ENCODE measurements around the gene GBA2. TPM values are rescaled to one million over a fixed set of nuclear protein-coding genes. Genes with fewer than 3 reads are reported as not detected.

The GBA2 gene
- total RNA-seq, 1 donor from 2014 or later: 48.9 TPM

DNA sequence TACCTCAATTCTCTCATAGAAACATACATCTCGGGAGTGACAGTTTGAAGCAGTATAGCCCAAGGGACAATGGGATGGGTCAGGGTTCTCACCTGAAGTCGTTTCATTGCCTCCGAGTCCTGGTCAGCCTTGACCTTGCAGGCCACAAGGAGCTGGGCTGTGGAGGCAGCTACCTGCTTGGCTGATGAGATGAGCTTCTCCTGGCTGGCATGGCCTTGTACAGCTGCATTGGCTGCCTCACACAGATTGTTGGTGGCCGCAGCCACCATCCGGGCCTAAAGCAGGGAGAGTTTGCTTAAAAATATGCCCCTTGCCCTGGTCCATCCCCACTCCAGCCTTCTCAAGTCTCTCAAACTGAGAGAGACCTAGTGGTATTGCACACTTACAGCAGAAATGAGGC, 50.8 kb downstream of the GBA2 start:
- DNase-seq (ENCODE audit: low spot score in 2 of 2): no peak
- no peak for FAIRE-seq

- DNase-seq (ENCODE audit: low spot score in 2 of 2) (no peak), FAIRE-seq (no peak)
These were observed 51.5 kb downstream of the GBA2 start for GRCh38 chr9:35697486-35697885.

GRCh38 chr9:35696520-35697215, 52.4 kb downstream of the GBA2 start:
- no peak for FAIRE-seq
- DNase-seq (ENCODE audit: low spot score in 2 of 2): peak in 1 of 2 donors; percentile 68

DNA sequence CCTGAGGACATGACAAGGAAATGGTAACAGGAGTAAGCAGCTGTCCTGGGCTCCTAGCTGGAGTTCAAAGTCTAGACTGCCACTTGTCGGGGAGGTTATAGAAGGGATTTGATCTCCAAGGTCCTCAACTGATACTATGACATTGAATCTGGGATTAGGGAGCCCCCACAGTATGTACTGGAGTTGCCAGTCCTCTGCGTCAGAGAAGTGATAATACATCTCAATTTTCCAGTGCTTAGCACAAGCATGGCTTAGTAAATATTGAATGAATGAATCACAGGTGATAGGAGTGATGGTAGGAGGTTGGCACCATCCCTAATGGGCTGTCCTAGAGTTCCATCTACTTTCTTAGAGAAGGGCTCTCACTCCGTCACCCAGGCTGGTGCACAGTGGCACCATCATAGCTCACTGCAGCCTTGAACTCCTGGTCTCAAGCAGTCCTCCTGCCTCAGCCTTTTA, 53.1 kb downstream of the GBA2 start:
- DNase-seq (ENCODE audit: low spot score in 2 of 2): no peak
- no peak for FAIRE-seq

GRCh38 chr9:35691757-35692301, 57.2 kb downstream of the GBA2 start:
- DNase-seq (ENCODE audit: low spot score in 2 of 2): no peak
- no peak for FAIRE-seq

- FAIRE-seq (no peak), DNase-seq (ENCODE audit: low spot score in 2 of 2) (no peak)
These were observed 57.7 kb downstream of the GBA2 start for GRCh38 chr9:35691334-35691650.

- DNase-seq (ENCODE audit: low spot score in 2 of 2) (peak; percentile 70 to 74), FAIRE-seq (no peak)
These were observed 58.3 kb downstream of the GBA2 start for GRCh38 chr9:35690614-35691333.

DNA sequence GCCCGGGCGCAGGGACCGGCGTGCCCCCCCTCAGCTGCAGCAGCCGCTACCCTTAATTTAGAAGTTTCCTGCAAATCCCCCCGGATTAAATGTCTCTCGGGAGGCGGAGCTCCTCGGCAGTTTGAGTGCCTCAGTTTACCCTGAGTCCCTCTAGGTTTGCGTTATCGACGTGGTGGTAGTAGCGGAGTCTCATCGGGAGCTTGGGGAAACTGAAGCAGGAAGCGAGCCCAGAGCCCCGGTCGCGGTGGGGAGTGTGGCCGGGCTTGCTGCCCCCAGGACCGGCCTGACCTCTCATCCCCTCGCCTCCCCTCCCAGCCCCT, 58.8 kb downstream of the GBA2 start:
- DNase-seq (ENCODE audit: low spot score in 2 of 2) (no peak), FAIRE-seq (no peak)

GRCh38 chr9:35689542-35690293, 59.3 kb downstream of the GBA2 start, which contains the start of gene TPM2:
Gene TPM2 (minus strand): TSS chr9:35689925. CDS start chr9:35689817, 108 bp downstream.
- FAIRE-seq (no peak), DNase-seq (ENCODE audit: low spot score in 2 of 2) (no peak)

GRCh38 chr9:35688558-35689541, 60.2 kb downstream of the GBA2 start:
- no peak for FAIRE-seq
- DNase-seq (ENCODE audit: low spot score in 2 of 2): peak in 1 of 2 donors; percentile 51

DNA sequence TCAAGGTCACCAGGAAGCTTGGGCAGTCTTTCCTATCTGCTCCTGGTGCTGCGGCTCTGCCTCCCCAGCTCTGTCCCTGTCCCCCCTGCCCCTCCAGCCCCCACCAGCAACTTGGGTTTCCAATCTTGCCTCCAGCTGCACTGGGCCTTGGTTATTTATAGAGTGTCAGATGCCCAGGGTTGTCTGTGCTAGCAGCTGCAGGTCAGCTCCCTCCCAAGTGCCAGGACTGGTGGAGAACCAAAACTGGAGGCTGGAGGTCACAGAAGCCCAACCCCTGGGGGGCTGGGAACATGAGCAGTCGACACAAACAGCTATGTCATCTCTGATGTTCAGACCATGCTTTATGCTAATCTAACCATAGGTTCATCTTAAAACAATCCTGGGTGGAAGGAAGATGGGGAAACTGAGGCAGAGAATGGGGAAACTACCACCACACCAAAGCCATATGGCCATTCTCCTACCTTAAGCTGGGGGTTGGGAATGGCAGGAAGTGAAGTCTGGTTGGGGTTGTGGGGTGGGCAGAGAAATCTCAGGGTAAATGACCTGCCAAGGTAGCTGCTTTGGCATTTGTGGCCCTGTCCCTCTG, 61.0 kb downstream of the GBA2 start:
- no peak for DNase-seq (ENCODE audit: low spot score in 2 of 2)
- no peak for FAIRE-seq

GRCh38 chr9:35687306-35687705, 61.7 kb downstream of the GBA2 start:
- DNase-seq (ENCODE audit: low spot score in 2 of 2) (no peak), FAIRE-seq (no peak)

Small RNA genes within 50 kb of the gene (small RNA-seq; reads per million reads assigned to genes)
- gene MIR6853: not detected

Other genes starting within 250 kb of the GBA2 start
- 12.2 TPM for gene TESK1, start 144.0 kb downstream of the GBA2 start, total RNA-seq
- 0.41 TPM for gene CD72, start 130.8 kb downstream of the GBA2 start, total RNA-seq
- not detected for gene SIT1, start 98.3 kb downstream of the GBA2 start, total RNA-seq
- gene RMRP, start 91.2 kb downstream of the GBA2 start, total RNA-seq: 133,388 TPM
- 10.6 TPM for gene CCDC107, start 90.9 kb downstream of the GBA2 start, total RNA-seq
- gene ARHGEF39, start 84.0 kb downstream of the GBA2 start, total RNA-seq: 0.41 TPM
- 0.82 TPM for gene CA9, start 75.3 kb downstream of the GBA2 start, total RNA-seq
- gene TPM2, start 59.3 kb downstream of the GBA2 start, total RNA-seq: 11.0 TPM
- gene TLN1, start 17.0 kb downstream of the GBA2 start, total RNA-seq: 16.3 TPM
- 30.6 TPM for gene CREB3, start 16.6 kb downstream of the GBA2 start, total RNA-seq
- 10.2 TPM for gene RGP1, start 59 bp upstream of the GBA2 start, total RNA-seq
- gene MSMP, start 5.0 kb upstream of the GBA2 start, total RNA-seq: 0.41 TPM
- gene NPR2, start 42.4 kb upstream of the GBA2 start, total RNA-seq: 11.0 TPM
- gene SPAG8, start 63.0 kb upstream of the GBA2 start, total RNA-seq: 2.9 TPM
- 9.0 TPM for gene HINT2, start 65.8 kb upstream of the GBA2 start, total RNA-seq
- gene FAM221B, start 79.5 kb upstream of the GBA2 start, total RNA-seq: not detected
- gene TMEM8B, start 80.0 kb upstream of the GBA2 start, total RNA-seq: 4.1 TPM
- not detected for gene OR13J1, start 121.2 kb upstream of the GBA2 start, total RNA-seq
- gene HRCT1, start 157.0 kb upstream of the GBA2 start, total RNA-seq: 0.82 TPM
- gene SPAAR, start 160.3 kb upstream of the GBA2 start, total RNA-seq: 0.41 TPM
- gene OR2S2, start 208.9 kb upstream of the GBA2 start, total RNA-seq: not detected

All from frontal cortex (tissue), 4 donors.